ENCODE measurements around the gene TBC1D12. TPM values are rescaled to one million over a fixed set of nuclear protein-coding genes. Genes with fewer than 3 reads are reported as not detected.

The TBC1D12 gene
- total and polyA plus RNA-seq, 2 donors (not counting 3 experiments of a cell fraction or from before 2014, with no cell fraction given): 2.9 to 7.3 TPM

DNA sequence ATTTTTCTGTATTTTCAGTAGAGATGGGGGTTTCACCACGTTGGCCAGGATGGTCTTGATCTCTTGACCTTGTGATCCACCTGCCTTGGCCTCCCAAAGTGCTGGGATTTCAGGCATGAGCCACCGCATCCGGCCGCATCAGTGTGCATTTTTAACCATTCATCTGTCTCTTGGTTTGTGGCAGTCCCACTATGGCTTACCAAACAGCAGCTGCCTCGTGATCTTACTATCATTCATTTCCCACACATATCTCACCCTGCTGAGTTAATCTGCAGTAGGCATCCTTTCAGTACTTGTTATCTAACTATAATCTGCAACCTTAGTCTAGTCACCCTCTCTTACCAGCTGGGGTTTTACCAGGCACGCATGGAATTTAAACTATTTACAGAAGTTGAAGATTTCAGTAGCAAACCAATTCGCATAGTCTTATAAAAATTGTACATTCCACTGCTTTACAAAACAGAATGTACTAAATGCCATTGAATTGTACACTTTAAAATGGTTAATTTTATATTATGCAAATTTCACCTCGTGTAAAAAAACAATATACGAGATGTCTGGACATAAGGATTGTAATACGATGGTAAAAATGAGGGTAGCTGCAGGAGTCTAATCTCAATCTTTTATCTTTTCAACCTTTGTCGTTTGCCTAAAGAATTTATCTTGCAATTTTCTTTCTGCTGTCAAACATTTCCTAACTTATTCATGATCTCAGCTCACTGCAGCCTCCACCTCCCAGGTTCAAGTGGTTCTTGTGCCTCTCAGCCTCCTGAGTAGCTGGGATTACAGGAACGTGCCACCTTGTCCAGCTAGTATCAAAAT, 4.6 kb upstream of the TBC1D12 start:
- Histone ChIP-seq H3K4me3 (replicated peaks in 1 of 3; ENCODE audit: insufficient read depth in 1 of 3, low read depth in 1 of 3, low read length in 3 of 3) (no peak overlapping the region), H3K36me3 (ENCODE audit: control insufficient read depth in 2 of 2, extremely low read depth in 1 of 2, insufficient read depth in 2 of 2, low read length in 2 of 2) (no peaks in the 10 kb centered on the region), H3K4me2 (ENCODE audit: insufficient read depth, low read length) (no peak overlapping the region), H3K27me3 (ENCODE audit: control insufficient read depth in 2 of 2, insufficient read depth in 2 of 2, low read length in 2 of 2) (no peaks in the 10 kb centered on the region), H3K27ac (ENCODE audit: insufficient read depth, low read depth, low read length) (no peak overlapping the region), H4K20me1 (replicated peaks; ENCODE audit: control insufficient read depth, extremely low read depth, insufficient read depth, low read length) (no peaks in the 10 kb centered on the region), H3K9me1 (replicated peaks; ENCODE audit: control insufficient read depth, extremely low read depth, insufficient read depth, low read length) (no peaks in the 10 kb centered on the region), H3K9me3 (replicated peaks; ENCODE audit: control insufficient read depth, insufficient read depth, low read length) (no peaks in the 10 kb centered on the region), H3K9ac (replicated peaks; ENCODE audit: extremely low read depth, insufficient read depth, low read length) (no peak overlapping the region), H3K4me1 (ENCODE audit: control insufficient read depth, extremely low read depth, insufficient read depth, low read length) (peaks cover 3% of the 10 kb centered on the region), H2AFZ (ENCODE audit: low read depth, low read length) (no peak overlapping the region), H3K79me2 (ENCODE audit: control insufficient read depth, insufficient read depth, low read length) (no peaks in the 10 kb centered on the region)
- ChIA-PET CTCF (interaction anchor here (1.6 to 1.7 kb wide), 2 partner anchors 37 to 46 kb away, joined by 4 to 6 read pairs; no protein-coding TSS in a partner anchor), POLR2A (no interaction called here)
- DNase-seq (ENCODE audit: low read depth, low spot score): no peak
- no peak for TF ChIP-seq MYC (IDR thresholded peaks at IDR 0.05; ENCODE audit: low read depth, low read length)
- TF ChIP-seq, protein P1, sequence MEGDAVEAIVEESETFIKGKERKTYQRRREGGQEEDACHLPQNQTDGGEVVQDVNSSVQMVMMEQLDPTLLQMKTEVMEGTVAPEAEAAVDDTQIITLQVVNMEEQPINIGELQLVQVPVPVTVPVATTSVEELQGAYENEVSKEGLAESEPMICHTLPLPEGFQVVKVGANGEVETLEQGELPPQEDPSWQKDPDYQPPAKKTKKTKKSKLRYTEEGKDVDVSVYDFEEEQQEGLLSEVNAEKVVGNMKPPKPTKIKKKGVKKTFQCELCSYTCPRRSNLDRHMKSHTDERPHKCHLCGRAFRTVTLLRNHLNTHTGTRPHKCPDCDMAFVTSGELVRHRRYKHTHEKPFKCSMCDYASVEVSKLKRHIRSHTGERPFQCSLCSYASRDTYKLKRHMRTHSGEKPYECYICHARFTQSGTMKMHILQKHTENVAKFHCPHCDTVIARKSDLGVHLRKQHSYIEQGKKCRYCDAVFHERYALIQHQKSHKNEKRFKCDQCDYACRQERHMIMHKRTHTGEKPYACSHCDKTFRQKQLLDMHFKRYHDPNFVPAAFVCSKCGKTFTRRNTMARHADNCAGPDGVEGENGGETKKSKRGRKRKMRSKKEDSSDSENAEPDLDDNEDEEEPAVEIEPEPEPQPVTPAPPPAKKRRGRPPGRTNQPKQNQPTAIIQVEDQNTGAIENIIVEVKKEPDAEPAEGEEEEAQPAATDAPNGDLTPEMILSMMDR (IDR thresholded peaks at IDR 0.05; ENCODE audit: extremely low read depth in 1 of 2, insufficient read depth in 1 of 2, low read depth in 1 of 2, low read length in 2 of 2): no peak
- intact Hi-C loops (cut with micrococcal nuclease) (no loop called here), dilution Hi-C loops (cut with MboI; ENCODE audit: extremely low pct_ligation_motif_present, low sequenced_read_pairs) (no loop called here)
- no peak for FAIRE-seq
- no TSS peak for BruUV-seq (replicated peaks)

DNA sequence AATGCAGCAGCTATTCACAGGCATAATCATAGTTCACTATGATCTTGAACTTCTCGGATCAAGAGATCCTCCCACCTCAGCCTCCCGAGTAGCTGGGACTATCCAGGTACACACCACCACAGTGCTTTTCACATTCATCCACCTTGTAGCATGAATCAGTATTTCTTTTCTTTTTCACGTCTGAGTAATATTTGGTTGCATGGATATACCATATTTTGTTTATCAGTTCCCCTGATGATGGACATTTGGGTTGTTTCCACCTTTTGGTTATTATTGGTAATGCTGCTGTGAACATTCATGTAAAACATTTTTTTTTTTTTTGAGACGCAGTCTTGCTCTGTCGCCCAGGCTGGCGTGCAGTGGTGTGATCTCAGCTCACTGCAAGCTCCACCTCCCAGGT, 3.6 kb upstream of the TBC1D12 start:
- peaks cover 3% of the 10 kb centered on the region for H3K4me1 ChIP-seq (ENCODE audit: control insufficient read depth, extremely low read depth, insufficient read depth, low read length)
- no peak for DNase-seq (ENCODE audit: low read depth, low spot score)
- no peak for FAIRE-seq
- no peak overlapping the region for H3K4me3 ChIP-seq (replicated peaks in 1 of 3; ENCODE audit: insufficient read depth in 1 of 3, low read depth in 1 of 3, low read length in 3 of 3)
- ChIA-PET CTCF (no interaction called here), POLR2A (no interaction called here)
- dilution Hi-C loops (cut with MboI; ENCODE audit: extremely low pct_ligation_motif_present, low sequenced_read_pairs): no loop called here
- H3K27me3 ChIP-seq (ENCODE audit: control insufficient read depth in 2 of 2, insufficient read depth in 2 of 2, low read length in 2 of 2): no peaks in the 10 kb centered on the region
- H3K4me2 ChIP-seq (ENCODE audit: insufficient read depth, low read length): no peak overlapping the region
- intact Hi-C loops (cut with micrococcal nuclease): no loop called here
- TF ChIP-seq POLR2A (IDR thresholded peaks at IDR 0.05; ENCODE audit: low read depth, low read length) (no peak), GATA2 (IDR thresholded peaks at IDR 0.05; ENCODE audit: insufficient read depth, insufficient read length, low read depth, low read length) (no peak), FOS (IDR thresholded peaks at IDR 0.05; ENCODE audit: borderline replicate concordance, insufficient read depth, low read length) (no peak), EZH2 (IDR thresholded peaks at IDR 0.05; ENCODE audit: borderline replicate concordance, low read depth, low read length, severe bottlenecking) (no peak), JUN (IDR thresholded peaks at IDR 0.05; ENCODE audit: borderline replicate concordance, insufficient read depth, insufficient read length, low read depth) (no peak), POLR2AphosphoS5 (IDR thresholded peaks at IDR 0.05; ENCODE audit: insufficient read depth, low read depth, low read length) (no peak), MYC (IDR thresholded peaks at IDR 0.05; ENCODE audit: low read depth, low read length) (no peak)
- TF ChIP-seq, protein P2, sequence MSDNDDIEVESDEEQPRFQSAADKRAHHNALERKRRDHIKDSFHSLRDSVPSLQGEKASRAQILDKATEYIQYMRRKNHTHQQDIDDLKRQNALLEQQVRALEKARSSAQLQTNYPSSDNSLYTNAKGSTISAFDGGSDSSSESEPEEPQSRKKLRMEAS (IDR thresholded peaks at IDR 0.05; ENCODE audit: insufficient read depth, insufficient read length): no peak
- TF ChIP-seq, protein P1 (IDR thresholded peaks at IDR 0.05; ENCODE audit: extremely low read depth in 1 of 2, insufficient read depth in 1 of 2, low read depth in 1 of 2, low read length in 2 of 2): no peak
- H3K9me1 ChIP-seq (replicated peaks; ENCODE audit: control insufficient read depth, extremely low read depth, insufficient read depth, low read length): no peaks in the 10 kb centered on the region
- H4K20me1 ChIP-seq (replicated peaks; ENCODE audit: control insufficient read depth, extremely low read depth, insufficient read depth, low read length): no peaks in the 10 kb centered on the region
- BruUV-seq (replicated peaks): no TSS peak
- no peaks in the 10 kb centered on the region for H3K36me3 ChIP-seq (ENCODE audit: control insufficient read depth in 2 of 2, extremely low read depth in 1 of 2, insufficient read depth in 2 of 2, low read length in 2 of 2)
- no peaks in the 10 kb centered on the region for H3K9me3 ChIP-seq (replicated peaks; ENCODE audit: control insufficient read depth, insufficient read depth, low read length)
- H3K27ac ChIP-seq (ENCODE audit: insufficient read depth, low read depth, low read length): no peak overlapping the region
- H3K9ac ChIP-seq (replicated peaks; ENCODE audit: extremely low read depth, insufficient read depth, low read length): no peak overlapping the region
- H2AFZ ChIP-seq (ENCODE audit: low read depth, low read length): no peak overlapping the region
- H3K79me2 ChIP-seq (ENCODE audit: control insufficient read depth, insufficient read depth, low read length): peaks cover under 1% of the 10 kb centered on the region

Measured in endothelial cell of umbilical vein (primary cell).